GM21723 (cell line): Measurements from ENCODE around the gene PPP6R2.
"Not testable (repeated sequence)": the region's sequence is repeated elsewhere in the genome, so short reads cannot be mapped to it uniquely, and the experiment has no call there.

Experiments
- ATAC-seq: cut with Tn5 transposase; IDR thresholded peaks from one replicate; pipeline ENCODE4 v1.9.1; 2021; ENCODE audit warnings: mild to moderate bottlenecking, moderate library complexity; ENCODE audit not compliant: unreplicated experiment

The PPP6R2 gene

DNA sequence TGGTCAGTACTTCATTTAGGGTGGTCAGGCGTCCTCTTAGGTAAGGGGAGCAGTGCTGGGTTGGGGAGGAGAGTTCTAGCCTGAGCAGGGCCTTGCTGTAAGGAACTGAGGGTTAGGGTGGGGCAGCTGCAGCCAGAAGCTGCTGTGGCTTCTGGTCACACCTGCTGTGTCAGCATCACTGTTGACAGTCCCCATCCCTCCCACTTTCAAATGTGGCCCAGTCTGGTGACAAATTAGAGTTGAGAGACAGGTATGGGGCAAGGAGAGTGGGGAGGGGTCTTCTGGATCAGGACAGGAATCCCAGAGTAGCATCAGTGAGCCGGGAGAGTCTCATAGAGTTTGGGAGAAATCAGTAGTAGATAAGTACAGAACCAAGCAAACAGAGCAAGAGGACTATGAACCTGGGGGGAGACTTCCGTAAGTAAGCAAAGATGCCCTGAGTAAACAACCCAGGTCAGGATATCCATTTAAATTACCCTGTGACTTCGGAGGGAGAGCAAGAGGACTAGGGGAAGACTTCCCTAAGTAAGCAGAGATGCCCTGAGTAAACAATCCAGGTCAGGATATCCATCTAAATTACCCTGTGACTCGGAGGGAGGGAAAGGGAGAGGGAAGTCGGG, 53.7 kb downstream of the PPP6R2 start:
- no peak for ATAC-seq

DNA sequence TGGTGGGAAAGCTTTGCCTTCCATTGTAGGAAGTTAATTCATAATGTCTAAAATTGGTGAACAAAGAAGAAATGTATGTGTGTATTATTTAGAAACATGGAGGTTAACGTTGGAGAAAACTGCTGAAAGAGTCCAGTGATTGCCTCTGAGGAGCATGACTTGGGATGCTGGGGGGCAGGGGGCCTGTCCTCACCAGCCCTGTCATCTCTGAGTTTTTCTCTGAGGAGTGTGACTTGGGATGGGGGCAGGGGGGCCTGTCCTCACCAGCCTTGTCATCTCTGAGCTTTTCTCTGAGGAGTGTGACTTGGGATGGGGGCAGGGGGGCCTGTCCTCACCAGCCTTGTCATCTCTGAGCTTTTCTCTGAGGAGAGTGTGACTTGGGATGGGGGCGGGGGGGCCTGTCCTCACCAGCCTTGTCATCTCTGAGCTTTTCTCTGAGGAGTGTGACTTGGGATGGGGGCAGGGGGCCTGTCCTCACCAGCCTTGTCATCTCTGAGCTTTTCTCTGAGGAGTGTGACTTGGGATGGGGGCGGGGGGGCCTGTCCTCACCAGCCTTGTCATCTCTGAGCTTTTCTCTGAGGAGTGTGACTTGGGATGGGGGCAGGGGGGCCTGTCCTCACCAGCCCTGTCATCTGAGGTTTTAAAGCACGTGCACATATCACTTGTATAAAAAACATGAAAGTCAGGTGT, 54.4 kb downstream of the PPP6R2 start:
- not testable (repeated sequence) for ATAC-seq

DNA sequence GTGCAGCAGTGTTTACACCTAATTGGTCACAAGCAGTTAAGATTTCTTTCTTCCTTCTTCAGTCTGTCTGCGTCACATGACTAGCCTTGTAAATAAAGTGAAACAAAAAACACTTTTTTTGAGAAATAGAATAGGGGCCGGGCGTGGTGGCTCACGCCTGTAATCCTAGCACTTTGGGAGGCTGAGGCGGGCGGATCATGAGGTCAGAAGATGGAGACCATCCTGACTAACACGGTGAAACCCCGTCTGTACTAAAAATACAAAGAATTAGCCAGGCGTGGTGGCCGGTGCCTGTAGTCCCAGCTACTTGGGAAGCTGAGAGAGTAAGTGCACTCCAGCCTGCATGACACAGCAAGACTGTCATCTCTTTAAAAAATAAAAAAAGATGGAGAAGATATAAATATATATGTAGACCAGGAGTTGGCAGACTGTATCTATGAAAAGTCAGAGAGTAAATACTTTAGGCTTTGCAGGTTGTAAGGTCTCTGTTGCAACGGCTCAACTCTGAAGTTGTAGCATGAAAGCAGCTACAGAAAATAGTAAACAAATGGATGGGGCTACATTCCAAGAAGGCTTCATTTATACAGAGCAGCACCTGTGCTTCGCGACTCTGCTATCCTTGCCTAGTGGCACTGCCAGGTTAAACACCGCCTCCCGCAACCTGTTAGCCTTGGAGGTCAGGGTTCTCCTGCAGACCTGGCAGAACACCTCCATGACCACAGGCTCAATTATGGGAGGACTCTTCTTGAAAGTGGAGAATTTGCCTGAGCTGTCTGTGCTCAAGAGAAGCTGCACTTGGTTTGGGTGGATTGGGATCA, 55.9 kb downstream of the PPP6R2 start:
- ATAC-seq = no peak

DNA sequence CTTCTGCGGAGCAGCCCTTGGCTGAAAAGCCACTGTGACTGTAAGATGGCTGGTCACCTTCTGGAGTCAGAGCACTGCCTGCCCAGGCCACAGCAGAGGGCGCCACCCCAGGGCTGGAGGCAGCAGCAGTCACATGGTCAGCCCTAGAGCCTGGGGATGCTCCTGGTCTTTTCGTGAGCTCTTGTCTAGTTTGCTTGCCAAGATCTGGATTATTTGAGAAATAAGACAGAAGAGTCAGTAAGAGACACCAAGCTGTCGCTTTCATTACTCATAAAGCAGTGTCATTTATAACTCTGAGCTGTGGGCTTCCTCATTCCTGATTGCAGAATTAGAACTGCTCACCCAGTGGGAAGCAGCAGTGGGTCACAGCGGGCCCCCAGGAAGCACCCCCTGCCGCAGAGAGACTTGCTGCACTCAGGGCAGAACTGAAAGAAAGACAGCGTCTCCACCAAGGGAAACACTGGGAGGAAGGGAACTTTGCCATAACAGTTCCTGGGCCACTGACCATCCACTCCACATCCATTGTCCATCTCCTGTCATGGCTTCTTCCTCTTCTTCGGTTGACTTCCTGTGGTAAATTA, 56.7 kb downstream of the PPP6R2 start:
- ATAC-seq = no peak

DNA sequence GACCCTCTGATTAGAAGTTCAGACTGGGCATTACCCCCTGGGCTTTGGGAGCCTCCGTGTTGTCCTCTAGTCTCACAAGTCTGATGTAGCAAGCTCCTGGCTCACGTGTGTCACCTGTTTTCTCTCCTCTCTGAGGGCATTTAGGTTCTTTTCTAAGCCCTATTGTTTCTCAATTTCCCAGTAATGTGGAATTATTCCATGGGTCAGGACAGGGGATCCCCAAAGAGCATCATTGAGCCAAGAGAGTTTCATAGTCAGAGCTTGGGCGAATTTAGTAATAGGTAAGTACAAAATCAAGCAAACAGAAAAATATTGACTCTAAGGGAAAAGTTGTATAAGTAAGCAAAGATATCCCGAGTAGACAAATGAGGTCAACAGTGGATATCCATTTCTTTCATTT, 57.3 kb downstream of the PPP6R2 start:
- no peak for ATAC-seq

DNA sequence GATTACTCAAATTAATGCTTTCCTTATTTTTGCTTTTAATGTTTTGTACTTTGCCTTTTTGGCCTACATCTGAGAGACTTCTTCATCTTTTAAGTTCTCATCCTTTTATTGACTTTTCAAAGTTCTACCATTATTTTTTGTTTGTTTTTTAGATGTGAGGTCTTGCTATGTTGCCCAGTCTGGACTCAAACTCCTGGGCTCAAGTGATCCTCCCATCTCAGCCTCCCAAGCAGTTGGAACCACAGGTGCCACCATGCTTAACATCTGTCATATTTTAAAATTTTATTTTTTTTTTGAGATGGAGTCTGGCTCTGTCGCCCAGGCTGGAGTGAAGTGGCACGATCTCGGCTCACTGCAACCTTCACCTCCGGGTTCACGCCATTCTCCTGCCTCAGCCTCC, 57.8 kb downstream of the PPP6R2 start:
- ATAC-seq = no peak

DNA sequence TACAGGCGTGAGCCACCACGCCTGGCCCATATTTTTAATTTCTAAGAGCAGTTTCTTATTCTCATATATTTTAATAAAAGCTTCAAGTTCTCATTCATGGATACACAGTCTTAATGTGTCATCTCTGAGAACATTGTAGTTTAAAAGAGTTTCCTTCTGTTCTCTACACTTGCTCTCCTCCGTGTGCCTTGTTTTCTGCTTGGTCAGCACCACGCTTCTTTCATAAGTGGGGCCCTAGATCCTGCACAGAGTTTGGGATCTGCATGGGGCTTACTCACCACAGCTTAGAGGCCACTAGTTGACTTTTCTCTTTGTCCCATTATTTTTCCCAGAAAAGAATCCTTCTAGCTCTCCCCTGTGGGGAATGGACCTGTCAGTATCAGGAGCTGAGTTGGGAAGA, 58.8 kb downstream of the PPP6R2 start:
- ATAC-seq = no peak

DNA sequence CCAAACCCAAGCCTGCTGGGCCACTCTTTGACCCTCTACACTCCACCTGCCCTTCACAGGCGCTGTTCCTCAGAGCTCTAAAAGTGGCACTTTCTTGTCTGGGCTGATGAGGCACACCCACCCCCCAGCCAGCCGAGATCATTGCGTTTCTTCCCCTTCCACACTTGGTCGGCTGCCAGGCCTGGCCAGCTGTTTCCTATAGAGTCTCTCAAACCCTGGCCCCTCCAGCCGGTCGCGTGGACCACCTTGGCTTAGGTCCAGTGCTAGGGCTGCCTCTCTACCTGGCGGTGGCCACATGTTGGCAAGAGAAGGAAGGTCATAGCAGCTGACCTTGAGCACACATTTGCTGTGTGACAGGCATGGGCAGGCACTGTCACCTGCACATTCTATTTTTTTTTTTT, 60.6 kb downstream of the PPP6R2 start:
- ATAC-seq = no peak

DNA sequence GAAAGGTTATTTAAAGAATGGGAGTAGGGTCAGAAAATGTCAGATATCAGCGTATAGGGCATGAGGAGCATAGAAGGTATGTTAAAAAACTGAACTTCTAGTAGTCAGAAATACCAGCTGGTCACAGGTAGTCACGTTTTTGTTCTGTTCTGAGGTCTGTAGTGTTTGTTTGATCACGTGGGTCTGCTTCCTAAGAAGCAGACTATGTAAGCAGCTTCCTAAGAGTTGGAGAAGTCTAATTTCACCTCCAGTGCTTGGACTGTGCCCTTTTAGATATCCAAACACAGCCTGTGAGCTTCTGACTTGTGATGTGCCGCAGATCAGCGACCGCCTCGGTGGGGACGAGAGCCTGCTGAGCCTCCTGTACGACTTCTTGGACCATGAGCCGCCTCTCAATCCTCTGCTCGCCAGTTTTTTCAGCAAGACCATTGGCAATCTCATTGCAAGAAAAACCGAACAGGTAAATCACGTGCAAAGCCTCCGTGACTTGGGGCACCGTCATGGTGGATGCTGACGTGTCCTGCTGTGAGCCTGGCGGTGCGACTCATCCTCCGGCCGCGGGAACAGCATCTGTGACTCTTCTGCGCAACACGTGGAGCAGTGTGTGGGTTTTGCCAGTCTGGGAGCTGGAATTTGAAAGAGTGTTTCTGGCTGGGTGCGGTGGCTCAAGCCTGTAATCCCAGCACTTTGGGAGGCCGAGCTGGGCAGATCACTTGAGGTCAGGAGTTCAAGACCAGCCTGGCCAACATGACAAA, 63.5 kb downstream of the PPP6R2 start:
- ATAC-seq = no peak

DNA sequence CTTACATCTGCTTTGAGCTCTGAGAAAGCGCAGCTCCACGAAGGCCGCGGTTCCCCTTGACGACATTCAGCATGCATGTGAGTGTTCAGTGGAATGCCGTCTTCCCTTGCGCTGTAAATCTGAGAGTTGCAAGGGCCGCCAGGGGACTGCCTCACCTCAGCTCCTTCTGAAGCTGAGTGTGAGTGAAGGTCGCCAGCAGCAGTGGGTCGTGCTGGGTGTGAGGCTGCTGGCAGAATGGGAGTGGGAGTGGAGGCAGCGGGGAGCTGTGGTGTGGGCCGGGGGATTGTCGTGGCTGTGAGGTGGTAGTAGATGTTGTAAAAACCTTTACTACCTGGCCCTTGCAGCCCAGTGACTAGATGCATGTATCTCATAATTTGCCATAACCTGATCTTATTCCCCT, 65.2 kb downstream of the PPP6R2 start:
- no peak for ATAC-seq

DNA sequence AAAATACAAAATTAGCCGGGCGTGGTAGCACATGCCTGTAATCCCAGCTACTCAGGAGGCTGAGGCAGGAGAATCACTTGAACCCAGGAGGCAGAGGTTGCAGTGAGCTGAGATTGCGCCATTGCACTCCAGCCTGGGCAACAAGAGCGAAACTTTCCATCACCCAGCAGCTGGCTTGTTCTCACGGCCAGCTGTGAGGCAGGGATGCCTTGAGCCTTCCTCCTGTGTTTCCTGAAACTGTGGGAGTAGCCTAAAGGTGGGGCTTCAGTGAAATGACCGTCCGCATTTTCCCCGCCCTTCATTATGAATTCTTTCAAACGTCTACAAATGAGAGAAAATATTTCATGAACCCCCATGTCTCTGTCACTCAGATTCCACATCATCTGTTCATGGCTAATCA, 65.8 kb downstream of the PPP6R2 start:
- ATAC-seq = not testable (repeated sequence)

DNA sequence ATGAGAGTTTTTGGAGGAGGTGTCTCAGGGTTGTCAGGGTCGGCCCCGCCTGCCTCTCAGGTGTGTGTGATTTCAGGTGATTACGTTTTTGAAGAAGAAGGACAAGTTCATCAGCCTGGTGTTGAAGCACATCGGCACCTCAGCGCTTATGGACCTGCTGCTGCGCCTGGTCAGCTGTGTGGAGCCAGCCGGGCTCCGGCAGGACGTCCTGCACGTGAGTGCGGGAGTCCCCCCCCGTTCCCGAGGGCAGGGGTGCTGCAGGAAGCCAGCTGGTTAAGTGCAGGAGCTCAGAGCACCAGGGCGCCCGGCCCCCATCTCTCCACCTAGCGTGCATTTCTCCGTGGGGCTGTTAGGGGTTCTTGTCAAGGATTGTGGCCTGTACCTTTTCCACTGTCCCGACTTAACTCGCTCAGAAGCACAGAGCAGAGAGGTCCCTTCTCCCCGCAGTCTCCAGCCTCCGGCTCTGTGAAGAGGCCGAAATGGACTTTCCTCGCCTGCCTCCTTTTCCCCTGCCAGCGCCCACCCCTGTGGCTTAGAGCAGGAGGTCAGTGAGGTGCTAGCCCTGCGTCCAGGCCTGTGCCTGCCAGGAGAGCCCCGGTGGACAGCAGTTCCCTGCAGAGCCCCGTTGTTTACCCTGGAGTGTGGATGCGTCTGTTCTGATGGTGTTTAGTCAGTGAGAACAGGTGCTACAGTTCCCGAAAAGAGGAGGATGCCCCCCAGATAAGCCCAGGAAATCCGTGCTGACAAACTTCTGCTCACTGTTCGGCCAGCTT, 71.5 kb downstream of the PPP6R2 start:
- ATAC-seq = no peak

DNA sequence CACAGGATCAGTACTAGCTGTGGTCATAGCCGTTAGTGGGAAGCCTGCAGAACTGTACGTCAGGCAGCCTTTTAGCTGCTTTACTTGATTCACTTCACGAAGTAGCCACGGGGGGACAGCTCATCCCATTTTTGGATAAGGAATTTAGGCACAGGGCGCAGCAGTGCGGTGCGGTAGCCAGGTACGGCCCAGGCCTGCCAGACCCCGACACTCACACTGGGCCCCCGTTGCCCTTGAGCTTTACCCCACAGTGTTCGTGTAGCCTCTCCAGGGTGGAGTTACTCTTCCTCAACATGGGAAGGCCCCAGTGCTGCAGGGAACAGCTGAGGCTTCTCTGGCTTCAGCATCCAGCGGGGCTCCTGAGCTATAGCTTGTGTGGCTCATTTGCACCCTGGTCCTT, 72.3 kb downstream of the PPP6R2 start:
- ATAC-seq = no peak

DNA sequence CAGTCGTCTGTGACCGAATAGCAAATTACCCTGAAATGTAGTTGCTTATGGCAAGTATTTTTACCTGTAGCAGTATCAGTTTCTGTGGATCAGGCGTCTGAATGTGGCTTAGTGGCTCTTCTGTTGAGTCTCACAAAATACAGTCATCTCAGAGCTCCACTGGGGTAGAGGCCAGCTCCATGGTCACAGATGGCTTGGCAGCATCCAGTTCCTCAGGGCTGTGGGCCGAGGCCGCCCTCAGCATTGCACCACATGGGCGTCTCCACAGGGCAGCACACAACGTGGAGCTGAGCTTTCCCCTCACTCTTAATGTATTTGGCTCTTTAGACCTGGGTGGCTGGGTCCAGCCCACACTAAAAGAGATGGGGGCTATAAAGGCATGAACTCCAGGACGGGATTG, 73.9 kb downstream of the PPP6R2 start:
- no peak for ATAC-seq

DNA sequence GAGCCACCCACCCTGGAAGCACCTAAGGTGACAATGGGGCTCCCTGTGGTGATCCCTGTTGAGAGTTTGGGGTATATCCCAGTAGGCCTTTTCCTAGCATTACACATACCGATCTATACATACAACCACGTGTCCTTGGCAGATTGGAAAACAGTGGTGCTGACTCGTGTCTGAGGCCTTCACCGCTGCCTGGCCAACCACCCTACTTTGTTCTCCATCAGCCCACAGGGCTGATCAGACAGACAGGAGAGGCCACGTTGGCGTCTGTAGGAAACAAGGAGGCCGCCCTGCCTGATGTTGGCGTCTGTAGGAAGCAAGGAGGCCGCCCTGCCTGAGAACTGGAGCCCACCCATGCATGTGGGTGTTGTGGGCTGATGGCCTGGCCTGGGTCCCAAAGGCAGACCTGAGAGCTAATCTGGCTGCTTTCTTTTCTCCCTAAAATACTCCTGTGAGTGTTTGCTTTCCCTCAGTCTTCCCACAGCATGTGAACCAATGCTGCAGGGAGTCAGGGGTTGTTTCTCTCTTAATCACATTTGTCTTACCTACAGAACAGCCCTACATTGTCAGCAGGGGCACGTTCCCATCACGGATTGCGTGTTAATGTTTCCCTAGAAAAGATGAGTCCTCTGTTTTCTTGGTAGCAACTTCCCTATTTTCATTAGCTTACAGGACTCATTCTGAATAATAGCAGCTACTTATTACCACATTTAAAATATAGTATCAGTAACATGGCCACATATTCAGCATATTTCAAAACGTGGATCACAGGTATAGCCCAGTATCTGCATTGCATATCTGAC, 74.5 kb downstream of the PPP6R2 start:
- no peak for ATAC-seq

DNA sequence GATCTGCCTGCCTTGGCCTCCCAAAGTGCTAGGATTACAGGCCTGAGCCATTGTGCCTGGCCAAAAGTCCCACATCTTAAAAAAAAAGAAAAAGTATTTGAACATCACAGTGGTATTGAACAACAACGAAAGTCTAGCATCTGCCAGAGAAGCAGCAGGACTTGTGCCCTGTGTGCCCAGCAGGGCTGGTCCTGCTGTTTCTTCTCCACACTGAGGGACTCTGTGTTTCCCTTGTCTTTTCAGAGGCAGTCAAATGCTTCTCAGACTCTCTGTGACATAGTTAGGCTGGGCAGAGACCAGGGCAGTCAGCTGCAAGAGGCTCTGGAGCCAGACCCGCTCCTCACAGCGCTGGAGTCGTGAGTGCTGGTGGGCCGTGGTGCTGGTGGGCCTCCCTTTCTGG, 75.5 kb downstream of the PPP6R2 start:
- ATAC-seq = no peak

DNA sequence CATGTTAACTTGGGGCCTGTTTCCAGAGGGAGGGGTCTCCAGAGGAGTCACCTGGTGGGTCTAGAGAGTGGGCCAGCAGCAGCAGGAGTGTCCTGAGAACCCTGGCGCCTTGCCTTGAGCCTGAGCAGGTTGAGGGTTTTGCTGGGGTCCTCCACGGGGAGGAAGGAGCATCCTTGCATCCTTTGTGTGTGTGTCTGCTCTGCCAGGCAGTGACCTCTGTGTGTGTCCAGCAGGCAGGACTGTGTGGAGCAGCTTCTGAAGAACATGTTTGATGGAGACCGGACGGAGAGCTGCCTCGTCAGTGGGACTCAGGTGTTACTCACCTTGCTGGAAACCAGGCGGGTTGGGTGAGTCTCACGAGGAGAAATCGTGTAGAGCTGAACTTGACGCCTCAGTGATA, 76.0 kb downstream of the PPP6R2 start:
- no peak for ATAC-seq

DNA sequence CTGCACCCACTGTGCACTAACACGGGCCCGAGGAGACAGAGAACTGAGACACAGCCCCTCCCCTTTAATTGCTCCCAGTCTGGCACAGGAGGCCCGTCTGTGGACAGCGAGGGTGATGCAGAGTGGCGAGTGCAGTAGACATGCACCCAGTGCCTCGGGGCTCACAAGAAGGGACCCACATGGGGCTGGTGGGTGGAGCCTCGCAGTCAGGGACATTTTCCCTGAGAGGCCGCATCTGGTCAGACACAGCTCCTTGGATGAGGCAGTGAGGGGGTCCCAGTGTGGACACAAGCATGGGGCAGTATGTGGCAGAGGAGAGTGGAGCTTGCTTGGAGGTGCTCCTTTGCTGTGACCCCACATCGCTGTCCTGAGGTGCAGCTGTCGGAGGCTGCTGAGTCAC, 76.9 kb downstream of the PPP6R2 start:
- ATAC-seq = no peak

DNA sequence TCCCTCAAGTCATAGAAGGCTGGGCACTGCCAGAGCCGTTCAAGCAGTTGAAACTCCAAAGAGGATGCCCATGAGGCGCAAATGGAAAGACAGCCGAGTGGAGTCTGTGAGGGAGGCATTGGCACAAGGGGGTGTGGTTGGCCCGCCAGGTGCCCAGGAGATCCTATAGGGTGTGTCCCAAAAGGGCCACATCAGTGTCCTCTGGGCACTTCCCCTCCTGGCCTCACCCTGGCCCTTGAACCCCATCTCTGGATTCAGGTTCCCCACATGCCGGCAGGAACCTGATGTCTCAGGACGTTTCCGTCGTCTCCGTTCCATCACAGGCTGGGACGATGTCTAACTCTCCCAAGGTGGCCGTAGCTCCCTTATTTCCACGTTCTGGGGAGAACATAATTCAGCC, 77.5 kb downstream of the PPP6R2 start:
- ATAC-seq = no peak
